Liver (tissue), 3 donors: ENCODE results near the gene CEP126.

Experiments used
- CTCF ChIP-seq: fragments of 150-350 bp; IDR thresholded peaks from 2 replicates; pipeline ENCODE4 v1.5.1; 2017; ENCODE audit warnings: improper control_type of control experiment, low read depth, low read length; ENCODE audit not compliant: missing input control
- HNF4G ChIP-seq: IDR thresholded peaks from 2 replicates; pipeline ENCODE4 v1.6.1; 2016; ENCODE audit warnings: antibody characterized with exemption
- JUND ChIP-seq, 2 donors: IDR thresholded peaks; 2 replicates each; pipeline ENCODE4 v1.6.1; 2016; ENCODE audit warnings: antibody characterized with exemption in 2 of 2
- MAX ChIP-seq: IDR thresholded peaks from 2 replicates; pipeline ENCODE4 v1.6.1; 2016; ENCODE audit warnings: antibody characterized with exemption
- RAD21 ChIP-seq, 2 donors: IDR thresholded peaks; 2 replicates each; pipeline ENCODE4 v1.6.1; 2016; ENCODE audit warnings: antibody characterized with exemption in 2 of 2, mild to moderate bottlenecking in 2 of 2
- SP1 ChIP-seq: IDR thresholded peaks from 2 replicates; pipeline ENCODE4 v1.6.1; 2018; ENCODE audit warnings: antibody characterized with exemption, mild to moderate bottlenecking
- TAF1 ChIP-seq: conservative IDR thresholded peaks from 2 replicates; pipeline ENCODE4 v1.6.1; 2016; ENCODE audit warnings: antibody characterized with exemption, mild to moderate bottlenecking
- YY1 ChIP-seq: IDR thresholded peaks from 2 replicates; pipeline ENCODE4 v1.6.1; 2016; ENCODE audit warnings: antibody characterized with exemption, mild to moderate bottlenecking
- ZBTB33 ChIP-seq: IDR thresholded peaks from 2 replicates; pipeline ENCODE4 v1.6.1; 2016; ENCODE audit warnings: antibody characterized with exemption
- donor health status: healthy.
- donor health status: healthy.

GRCh38 chr11:101945448-101945847, 30.6 kb downstream of the CEP126 start:
- no peak for TF ChIP-seq CTCF
- TF ChIP-seq TAF1, result no peak
- no peak for TF ChIP-seq ZBTB33
- TF ChIP-seq MAX, result no peak
- TF ChIP-seq RAD21 (IDR thresholded peaks at IDR 0.05), result no peak
- TF ChIP-seq SP1, result no peak
- no peak for TF ChIP-seq JUND (IDR thresholded peaks at IDR 0.05)
- no peak for TF ChIP-seq HNF4G
- no peak for TF ChIP-seq YY1
